Measurements from ENCODE around the gene TGFBR3. TPM values are rescaled to one million over a fixed set of nuclear protein-coding genes. Genes with fewer than 3 reads are reported as not detected.

TGFBR3 gene
- total and polyA plus RNA-seq, 2 of the 4 experiments (the other 2 are of a cell fraction) = 3.0 to 11.3 TPM

DNA sequence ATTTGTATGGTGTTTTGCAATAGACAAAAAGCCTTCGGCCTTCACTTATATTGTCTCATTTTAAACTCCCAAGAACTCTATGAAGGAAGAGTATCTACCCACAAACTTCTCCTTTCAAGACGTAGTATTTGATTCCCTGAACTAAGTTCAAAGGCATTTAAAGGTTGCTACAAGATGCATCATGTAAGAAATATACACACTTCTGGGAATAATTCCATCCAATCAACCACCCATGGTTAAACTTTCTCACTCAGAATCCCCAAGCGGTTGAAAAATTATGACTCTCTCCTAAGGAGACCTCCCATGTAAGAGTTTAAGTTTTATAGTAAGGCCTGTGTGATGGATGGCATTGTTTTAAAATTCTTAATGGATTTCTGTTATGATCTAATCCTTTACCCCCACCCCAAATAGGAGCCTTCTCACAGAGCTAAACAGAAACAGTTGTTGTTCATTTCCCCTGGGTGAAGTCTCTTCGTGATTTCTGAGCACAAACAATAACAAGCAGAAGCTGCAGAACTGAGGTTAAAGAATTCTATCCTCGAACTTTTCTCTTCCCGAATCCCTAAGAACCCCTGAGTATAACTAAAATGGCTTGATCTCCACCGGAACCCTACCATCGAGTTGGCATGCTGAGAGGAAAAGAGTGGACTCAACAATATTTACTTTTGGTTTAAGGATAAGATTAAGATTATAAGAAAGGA is 185.0 kb downstream of the TGFBR3 start (continued):
- TF ChIP-seq BHLHE40 (IDR thresholded peaks at IDR 0.05; ENCODE audit: low read depth, low read length) = no peak

DNA sequence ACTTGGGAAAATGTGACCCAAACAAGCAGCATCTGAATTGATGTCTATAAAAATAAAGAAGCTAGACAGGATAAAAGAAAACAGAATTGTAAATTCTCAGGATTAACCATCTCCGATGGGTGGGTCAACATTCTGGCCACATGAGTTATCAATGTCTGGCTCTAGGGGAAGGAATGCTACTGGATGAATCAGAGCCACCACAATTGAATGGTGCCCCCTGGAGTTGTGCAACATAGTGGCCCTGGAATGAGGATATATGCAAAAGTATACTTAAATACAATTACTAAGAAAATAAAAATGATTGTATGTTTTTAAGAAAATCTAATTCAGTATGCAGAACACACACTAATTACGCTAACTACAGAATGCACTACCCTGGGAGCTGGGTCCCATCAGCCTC is 185.6 kb downstream of the TGFBR3 start:
- ATAC-seq (ENCODE audit: low read depth) (peak; percentile 22; the same call in 1 of the 2 replicates), DNase-seq (peak; percentile 59)
- Histone ChIP-seq H2AFZ (replicated peaks; ENCODE audit: low read length, poor library complexity) (no peak overlapping the region), H4K8ac (ENCODE audit: low read depth in 2 of 2, low read length in 2 of 2) (no peak overlapping the region; a peak in 2 of 4 replicates), H2AK5ac (ENCODE audit: low read depth, low read length) (no peak overlapping the region), H2AK9ac (replicated peaks; ENCODE audit: low read depth, low read length, poor library complexity) (no peak overlapping the region), H4K91ac (ENCODE audit: insufficient read depth, low read depth, low read length) (no peak overlapping the region), H3K23ac (ENCODE audit: low read depth, low read length) (no peak overlapping the region), H3K4ac (ENCODE audit: low read depth, low read length) (peak overlapping the region; percentile 11), H4K5ac (ENCODE audit: low read depth, low read length) (no peak overlapping the region), H2BK5ac (ENCODE audit: low read depth, low read length, poor library complexity, severe bottlenecking) (no peak overlapping the region), H3K4me2 (ENCODE audit: low read depth, low read length) (no peak overlapping the region), H2BK15ac (ENCODE audit: low read depth, low read length) (no peak overlapping the region; the same call in 2 of the 3 replicates), H2BK120ac (ENCODE audit: low read depth, low read length) (no peak overlapping the region), H3K27me3 (ENCODE audit: control insufficient read depth, insufficient read depth, low read length) (no peaks in the 10 kb centered on the region), H3K4me3 (ENCODE audit: insufficient read depth, low read depth, low read length) (no peak overlapping the region), H3K9me3 (ENCODE audit: control insufficient read depth, insufficient read depth, low read length) (no peaks in the 10 kb centered on the region), H3K18ac (ENCODE audit: low read depth, low read length) (peak overlapping the region; percentile 50; the same call in 1 of the 2 replicates), H3K4me1 (ENCODE audit: control insufficient read depth, insufficient read depth, low read length) (peaks cover 17% of the 10 kb centered on the region), H3K27ac (ENCODE audit: insufficient read depth, low read length) (no peak overlapping the region; the same call in 1 of the 2 replicates), H4K20me1 (ENCODE audit: insufficient read depth, low read length) (no peaks in the 10 kb centered on the region), H3K56ac (ENCODE audit: extremely low read depth, insufficient read depth, low read length) (no peak overlapping the region), H3K9ac (ENCODE audit: low read depth, low read length) (no peak overlapping the region), H3K14ac (replicated peaks; ENCODE audit: low read depth, low read length) (no peak overlapping the region), H3K36me3 (ENCODE audit: control insufficient read depth, insufficient read depth, low read length) (peaks cover 5% of the 10 kb centered on the region; the same call in 1 of the 2 replicates), H2BK20ac (ENCODE audit: low read depth, low read length) (no peak overlapping the region), H3K79me1 (ENCODE audit: low read depth in 1 of 2, low read length in 2 of 2) (no peaks in the 10 kb centered on the region; a peak in 1 of 4 replicates), H3K9me1 (ENCODE audit: insufficient read depth, low read length) (no peaks in the 10 kb centered on the region)
- BruUV-seq (replicated peaks) = no TSS peak
- POLR2A ChIA-PET (ENCODE audit: unreplicated experiment) = no interaction called here
- no peak for TF ChIP-seq MXI1 (IDR thresholded peaks at IDR 0.05; ENCODE audit: borderline replicate concordance, low read depth, low read length)
- no peak for TF ChIP-seq BHLHE40 (IDR thresholded peaks at IDR 0.05; ENCODE audit: low read depth, low read length)
- no peak for TF ChIP-seq SMC3 (IDR thresholded peaks at IDR 0.05; ENCODE audit: low read depth, low read length)
- TF ChIP-seq CEBPB (IDR thresholded peaks at IDR 0.05; ENCODE audit: low read depth, low read length) = peak; percentile 89
- TF ChIP-seq, protein P1, sequence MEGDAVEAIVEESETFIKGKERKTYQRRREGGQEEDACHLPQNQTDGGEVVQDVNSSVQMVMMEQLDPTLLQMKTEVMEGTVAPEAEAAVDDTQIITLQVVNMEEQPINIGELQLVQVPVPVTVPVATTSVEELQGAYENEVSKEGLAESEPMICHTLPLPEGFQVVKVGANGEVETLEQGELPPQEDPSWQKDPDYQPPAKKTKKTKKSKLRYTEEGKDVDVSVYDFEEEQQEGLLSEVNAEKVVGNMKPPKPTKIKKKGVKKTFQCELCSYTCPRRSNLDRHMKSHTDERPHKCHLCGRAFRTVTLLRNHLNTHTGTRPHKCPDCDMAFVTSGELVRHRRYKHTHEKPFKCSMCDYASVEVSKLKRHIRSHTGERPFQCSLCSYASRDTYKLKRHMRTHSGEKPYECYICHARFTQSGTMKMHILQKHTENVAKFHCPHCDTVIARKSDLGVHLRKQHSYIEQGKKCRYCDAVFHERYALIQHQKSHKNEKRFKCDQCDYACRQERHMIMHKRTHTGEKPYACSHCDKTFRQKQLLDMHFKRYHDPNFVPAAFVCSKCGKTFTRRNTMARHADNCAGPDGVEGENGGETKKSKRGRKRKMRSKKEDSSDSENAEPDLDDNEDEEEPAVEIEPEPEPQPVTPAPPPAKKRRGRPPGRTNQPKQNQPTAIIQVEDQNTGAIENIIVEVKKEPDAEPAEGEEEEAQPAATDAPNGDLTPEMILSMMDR (conservative IDR thresholded peaks at IDR 0.05; ENCODE audit: low read depth, low read length) = peak; percentile 39
- TF ChIP-seq MAZ (IDR thresholded peaks at IDR 0.05; ENCODE audit: borderline replicate concordance, low read depth, low read length) = no peak
- in situ Hi-C loops (cut with MboI; ENCODE audit: low sequenced_read_pairs) = no loop called here
- CTCF ChIA-PET = interaction anchor here (1.3 kb wide), 1 partner anchor 23 kb away, joined by 3 read pairs; no protein-coding TSS in a partner anchor
- no CpG with 5 or more reads among the region's 2 CpGs for WGBS, 2 experiments (ENCODE audit: extremely low coverage in 2 of 2, insufficient read length in 1 of 2)
- dilution Hi-C loops (cut with HindIII; ENCODE audit: low sequenced_read_pairs, unreplicated experiment) = no loop called here
- intact Hi-C loops (cut with micrococcal nuclease) = loop anchor here (5.0 kb wide), 1 partner anchor 188 kb away; no protein-coding TSS in a partner anchor
